Hepatocyte (in vitro differentiated cells): Measurements from ENCODE around the gene GPX7. TPM values are rescaled to one million over a fixed set of nuclear protein-coding genes. Genes with fewer than 3 reads are reported as not detected.

Experiments used
- DNase-seq: peaks from one replicate; pipeline ENCODE4 v3.0.0-alpha.2; 2016; ENCODE audit warnings: low spot score
- H2AFZ ChIP-seq: fragments of 200-600 bp; sonication (generic); 2 replicates; pipeline ENCODE4 v1.6.0; 2016; ENCODE audit warnings: antibody characterized with exemption, mild to moderate bottlenecking
- H3K27ac ChIP-seq: fragments of 200-600 bp; sonication (generic); 2 replicates; pipeline ENCODE4 v1.5.1; 2016; ENCODE audit warnings: mild to moderate bottlenecking
- H3K27me3 ChIP-seq: fragments of 200-600 bp; sonication (generic); 2 replicates; pipeline ENCODE4 v1.6.1; 2016
- H3K36me3 ChIP-seq: fragments of 200-600 bp; sonication (generic); replicated peaks from 2 replicates; pipeline ENCODE4 v1.5.1; 2016; ENCODE audit warnings: low read depth; ENCODE audit not compliant: insufficient read depth
- H3K4me1 ChIP-seq: fragments of 200-600 bp; sonication (generic); 2 replicates; pipeline ENCODE4 v1.5.1; 2016; ENCODE audit warnings: mild to moderate bottlenecking, moderate library complexity; ENCODE audit not compliant: insufficient read depth
- H3K4me2 ChIP-seq: fragments of 200-600 bp; sonication (generic); 2 replicates; pipeline ENCODE4 v1.6.0; 2016
- H3K4me3 ChIP-seq: fragments of 200-600 bp; sonication (generic); 2 replicates; pipeline ENCODE4 v1.5.1; 2016; ENCODE audit warnings: mild to moderate bottlenecking
- H3K79me2 ChIP-seq: fragments of 200-600 bp; sonication (generic); 2 replicates; pipeline ENCODE4 v1.6.0; 2017; ENCODE audit warnings: mild to moderate bottlenecking
- H3K9me2 ChIP-seq: fragments of 200-600 bp; sonication (generic); replicated peaks from 2 replicates; pipeline ENCODE4 v1.6.0; 2017; ENCODE audit warnings: mild to moderate bottlenecking; ENCODE audit not compliant: insufficient read depth
- H3K9me3 ChIP-seq: fragments of 200-600 bp; sonication (generic); 2 replicates; pipeline ENCODE4 v1.5.1; 2016; ENCODE audit warnings: low read depth, mild to moderate bottlenecking
- H4K20me1 ChIP-seq: fragments of 200-600 bp; sonication (generic); 2 replicates; pipeline ENCODE4 v1.6.0; 2016; ENCODE audit warnings: mild to moderate bottlenecking; ENCODE audit not compliant: insufficient read depth, poor library complexity, severe bottlenecking
- CTCF ChIP-seq: fragments of 200-600 bp; sonication (generic); IDR thresholded peaks from 2 replicates; pipeline ENCODE4 v1.5.1; 2016; ENCODE audit warnings: antibody characterized with exemption, mild to moderate bottlenecking; ENCODE audit not compliant: poor library complexity
- EZH2 ChIP-seq: fragments of 200-600 bp; sonication (generic); IDR thresholded peaks from 2 replicates; pipeline ENCODE4 v1.6.1; 2016; ENCODE audit warnings: antibody characterized with exemption, mild to moderate bottlenecking, borderline replicate concordance
- EZH2phosphoT487 ChIP-seq: fragments of 200-600 bp; sonication (generic); IDR thresholded peaks from one replicate; pipeline ENCODE4 v1.6.1; 2018; ENCODE audit warnings: antibody characterized with exemption, mild to moderate bottlenecking, low read depth, moderate library complexity; ENCODE audit not compliant: unreplicated experiment, severe bottlenecking
- WGBS: methylation state at CpG from one replicate; pipeline ENCODE4 v1.1.6; 2016; ENCODE audit warnings: low lambda C conversion rate; ENCODE audit errors: missing lambda C conversion rate; 5-methylcytosine and 5-hydroxymethylcytosine counted together
- polyA plus RNA-seq: library from polyadenylated mRNA; unstranded; fragments of >200 nt; fragmentation: Nextera tagmentation; extraction: Ambion mirVana; gene quantifications from 2 replicates; pipeline ENCODE4 v1.2.1, GENCODE V29; 2016
- total RNA-seq: library from RNA; depleted of rRNA; stranded (reverse); fragments of >200 nt; gene quantifications from 2 replicates; pipeline ENCODE4 v1.2.3, GENCODE V29; 2014

GPX7 gene
- total and polyA plus RNA-seq, 2 experiments from 2014 or later, result 56.4 to 78.9 TPM

GRCh38 chr1:52621950-52622349, 19.8 kb downstream of the GPX7 start:
- Histone ChIP-seq H3K9me3 (no peaks in the 10 kb centered on the region), H3K4me3 (no peak overlapping the region), H3K4me1 (no peaks in the 10 kb centered on the region), H3K27me3 (no peaks in the 10 kb centered on the region), H3K79me2 (no peaks in the 10 kb centered on the region), H3K36me3 (no peaks in the 10 kb centered on the region), H3K27ac (no peak overlapping the region), H2AFZ (no peak overlapping the region), H3K9me2 (no peaks in the 10 kb centered on the region), H4K20me1 (no peaks in the 10 kb centered on the region), H3K4me2 (no peak overlapping the region)
- 100% methylated on average over 2 of the region's 2 CpGs for WGBS
- TF ChIP-seq EZH2phosphoT487 (no peak), CTCF (no peak), EZH2 (no peak)
- no peak for DNase-seq

GRCh38 chr1:52623812-52624211, 21.6 kb downstream of the GPX7 start:
- Histone ChIP-seq H2AFZ (no peak overlapping the region), H3K36me3 (no peaks in the 10 kb centered on the region), H4K20me1 (no peaks in the 10 kb centered on the region), H3K9me2 (no peaks in the 10 kb centered on the region), H3K9me3 (no peaks in the 10 kb centered on the region), H3K79me2 (no peaks in the 10 kb centered on the region), H3K27ac (no peak overlapping the region), H3K27me3 (no peaks in the 10 kb centered on the region), H3K4me1 (no peaks in the 10 kb centered on the region), H3K4me2 (no peak overlapping the region), H3K4me3 (no peak overlapping the region)
- DNase-seq, result no peak
- 99% methylated on average over 3 of the region's 3 CpGs for WGBS
- TF ChIP-seq EZH2phosphoT487 (no peak), EZH2 (no peak), CTCF (no peak)

GRCh38 chr1:52627028-52627427, 24.9 kb downstream of the GPX7 start:
- H3K79me2 ChIP-seq, result no peaks in the 10 kb centered on the region
- no peaks in the 10 kb centered on the region for H3K9me3 ChIP-seq
- no peak for DNase-seq
- H4K20me1 ChIP-seq, result no peaks in the 10 kb centered on the region
- no peaks in the 10 kb centered on the region for H3K27me3 ChIP-seq
- H3K4me3 ChIP-seq, result no peak overlapping the region
- no peak overlapping the region for H3K27ac ChIP-seq
- H3K4me1 ChIP-seq, result no peaks in the 10 kb centered on the region
- no peaks in the 10 kb centered on the region for H3K9me2 ChIP-seq
- 97% methylated on average over 2 of the region's 2 CpGs for WGBS
- no peak overlapping the region for H3K4me2 ChIP-seq
- H3K36me3 ChIP-seq, result no peaks in the 10 kb centered on the region
- TF ChIP-seq CTCF, result no peak
- TF ChIP-seq EZH2, result no peak
- no peak for TF ChIP-seq EZH2phosphoT487
- H2AFZ ChIP-seq, result no peak overlapping the region

GRCh38 chr1:52628614-52629324, 26.6 kb downstream of the GPX7 start:
- no peak overlapping the region for H3K4me2 ChIP-seq
- H3K9me2 ChIP-seq, result no peaks in the 10 kb centered on the region
- no peaks in the 10 kb centered on the region for H4K20me1 ChIP-seq
- H3K27me3 ChIP-seq, result peaks cover 14% of the 10 kb centered on the region
- H3K4me3 ChIP-seq, result no peak overlapping the region
- DNase-seq, result no peak
- WGBS, result 53% methylated on average over 8 of the region's 8 CpGs
- no peaks in the 10 kb centered on the region for H3K9me3 ChIP-seq
- H2AFZ ChIP-seq, result no peak overlapping the region
- TF ChIP-seq CTCF, result no peak
- no peak for TF ChIP-seq EZH2
- TF ChIP-seq EZH2phosphoT487, result no peak
- H3K4me1 ChIP-seq, result peaks cover 9% of the 10 kb centered on the region
- no peaks in the 10 kb centered on the region for H3K36me3 ChIP-seq
- no peak overlapping the region for H3K27ac ChIP-seq
- no peaks in the 10 kb centered on the region for H3K79me2 ChIP-seq
